ENCODE data around the gene SHC3.
A peak's percentile ranks its signal among the peaks of the same experiment; 100 is the strongest.

The SHC3 gene

GRCh38 chr9:89185980-89186379, 7.4 kb upstream of the SHC3 start:
- no peak for DNase-seq

GRCh38 chr9:89183146-89183545, 4.5 kb upstream of the SHC3 start:
- no peak for DNase-seq

- no peak for DNase-seq
Observed at GRCh38 chr9:89182369-89182768, 3.8 kb upstream of the SHC3 start.

- DNase-seq: peak; percentile 78
Observed at GRCh38 chr9:89179895-89180734, 1.5 kb upstream of the SHC3 start.

- DNase-seq: peak; percentile 23
Observed at GRCh38 chr9:89179540-89179894, 899 bp upstream of the SHC3 start.

- DNase-seq: no peak
Observed at GRCh38 chr9:89178830-89179539, 367 bp upstream of the SHC3 start.

- DNase-seq: no peak
Observed at GRCh38 chr9:89177012-89177943, 1.3 kb downstream of the SHC3 start.

- no peak for DNase-seq
Observed at GRCh38 chr9:89175828-89176261, 2.8 kb downstream of the SHC3 start.

GRCh38 chr9:89174291-89174690, 4.3 kb downstream of the SHC3 start:
- no peak for DNase-seq

- DNase-seq: no peak
Observed at GRCh38 chr9:89173072-89173471, 5.5 kb downstream of the SHC3 start.

- no peak for DNase-seq
Observed at GRCh38 chr9:89172398-89172797, 6.2 kb downstream of the SHC3 start.

- no peak for DNase-seq
Observed at GRCh38 chr9:89171693-89172092, 6.9 kb downstream of the SHC3 start.

- no peak for DNase-seq
Observed at GRCh38 chr9:89171231-89171630, 7.4 kb downstream of the SHC3 start.

- DNase-seq: no peak
Observed at GRCh38 chr9:89168901-89169813, 9.5 kb downstream of the SHC3 start.

- no peak for DNase-seq
Observed at GRCh38 chr9:89167788-89168187, 10.8 kb downstream of the SHC3 start.

GRCh38 chr9:89166852-89167251, 11.8 kb downstream of the SHC3 start:
- DNase-seq: no peak

- no peak for DNase-seq
Observed at GRCh38 chr9:89165880-89166279, 12.7 kb downstream of the SHC3 start.

- no peak for DNase-seq
Observed at GRCh38 chr9:89165341-89165740, 13.3 kb downstream of the SHC3 start.

GRCh38 chr9:89161221-89161620, 17.4 kb downstream of the SHC3 start:
- DNase-seq: no peak

GRCh38 chr9:89160806-89161205, 17.8 kb downstream of the SHC3 start:
- no peak for DNase-seq

- DNase-seq: no peak
Observed at GRCh38 chr9:89154651-89155336, 23.8 kb downstream of the SHC3 start.

- DNase-seq: no peak
Observed at GRCh38 chr9:89154218-89154617, 24.4 kb downstream of the SHC3 start.

Measured in DMS79 treated with DMSO at 0.1 percent for 48 hours (cell line).